Measurements from ENCODE around the gene OCIAD1.

The OCIAD1 gene

GRCh38 chr4:48896845-48897244 lies 66.0 kb downstream of the OCIAD1 start:
- Mint-ChIP-seq H3K9me3 (no peaks in the 10 kb centered on the region), H3K4me1 (ENCODE audit: low read depth) (peaks cover 37% of the 10 kb centered on the region), H3K27ac (peak overlapping the region; percentile 0), H3K27me3 (no peaks in the 10 kb centered on the region), H3K4me3 (no peak overlapping the region), H3K36me3 (ENCODE audit: low read depth) (peaks cover 92% of the 10 kb centered on the region)
- no peak for DNase-seq

GRCh38 chr4:48898733-48899431 lies 68.0 kb downstream of the OCIAD1 start:
- Mint-ChIP-seq H3K27me3 (no peaks in the 10 kb centered on the region), H3K9me3 (no peaks in the 10 kb centered on the region), H3K36me3 (ENCODE audit: low read depth) (peaks cover 90% of the 10 kb centered on the region), H3K27ac (peak overlapping the region; percentile 90), H3K4me1 (ENCODE audit: low read depth) (peaks cover 47% of the 10 kb centered on the region), H3K4me3 (peak overlapping the region; percentile 16)
- no peak for DNase-seq

GRCh38 chr4:48899432-48899749 lies 68.5 kb downstream of the OCIAD1 start:
- peak overlapping the region; percentile 90 for H3K27ac Mint-ChIP-seq
- DNase-seq = no peak
- peak overlapping the region; percentile 16 for H3K4me3 Mint-ChIP-seq
- H3K36me3 Mint-ChIP-seq (ENCODE audit: low read depth) = peaks cover 90% of the 10 kb centered on the region
- peaks cover 48% of the 10 kb centered on the region for H3K4me1 Mint-ChIP-seq (ENCODE audit: low read depth)
- H3K9me3 Mint-ChIP-seq = no peaks in the 10 kb centered on the region
- H3K27me3 Mint-ChIP-seq = no peaks in the 10 kb centered on the region

GRCh38 chr4:48899950-48900349 lies 69.1 kb downstream of the OCIAD1 start:
- H3K4me1 Mint-ChIP-seq (ENCODE audit: low read depth) = peaks cover 50% of the 10 kb centered on the region
- DNase-seq = no peak
- H3K36me3 Mint-ChIP-seq (ENCODE audit: low read depth) = peaks cover 88% of the 10 kb centered on the region
- H3K4me3 Mint-ChIP-seq = peak overlapping the region; percentile 16
- H3K27me3 Mint-ChIP-seq = no peaks in the 10 kb centered on the region
- H3K27ac Mint-ChIP-seq = peak overlapping the region; percentile 90
- no peaks in the 10 kb centered on the region for H3K9me3 Mint-ChIP-seq

GRCh38 chr4:48901196-48901595 lies 70.3 kb downstream of the OCIAD1 start:
- H3K4me3 Mint-ChIP-seq = no peak overlapping the region
- DNase-seq = no peak
- peaks cover 80% of the 10 kb centered on the region for H3K36me3 Mint-ChIP-seq (ENCODE audit: low read depth)
- H3K27ac Mint-ChIP-seq = no peak overlapping the region
- no peaks in the 10 kb centered on the region for H3K9me3 Mint-ChIP-seq
- no peaks in the 10 kb centered on the region for H3K27me3 Mint-ChIP-seq
- peaks cover 59% of the 10 kb centered on the region for H3K4me1 Mint-ChIP-seq (ENCODE audit: low read depth)

GRCh38 chr4:48902266-48902665 lies 71.4 kb downstream of the OCIAD1 start:
- no peak overlapping the region for H3K27ac Mint-ChIP-seq
- no peak for DNase-seq
- peaks cover 67% of the 10 kb centered on the region for H3K4me1 Mint-ChIP-seq (ENCODE audit: low read depth)
- no peak overlapping the region for H3K4me3 Mint-ChIP-seq
- no peaks in the 10 kb centered on the region for H3K9me3 Mint-ChIP-seq
- no peaks in the 10 kb centered on the region for H3K27me3 Mint-ChIP-seq
- H3K36me3 Mint-ChIP-seq (ENCODE audit: low read depth) = peaks cover 72% of the 10 kb centered on the region

- Mint-ChIP-seq H3K4me1 (ENCODE audit: low read depth) (peaks cover 72% of the 10 kb centered on the region), H3K4me3 (no peak overlapping the region), H3K27ac (no peak overlapping the region), H3K36me3 (ENCODE audit: low read depth) (peaks cover 53% of the 10 kb centered on the region), H3K9me3 (no peaks in the 10 kb centered on the region), H3K27me3 (no peaks in the 10 kb centered on the region)
- DNase-seq = no peak
These were observed 73.2 kb downstream of the OCIAD1 start for GRCh38 chr4:48904101-48904500.

GRCh38 chr4:48904541-48905142 lies 73.8 kb downstream of the OCIAD1 start:
- no peaks in the 10 kb centered on the region for H3K27me3 Mint-ChIP-seq
- H3K27ac Mint-ChIP-seq = peak overlapping the region; percentile 90
- peaks cover 48% of the 10 kb centered on the region for H3K36me3 Mint-ChIP-seq (ENCODE audit: low read depth)
- H3K4me1 Mint-ChIP-seq (ENCODE audit: low read depth) = peaks cover 72% of the 10 kb centered on the region
- H3K4me3 Mint-ChIP-seq = peak overlapping the region; percentile 88
- no peak for DNase-seq
- no peaks in the 10 kb centered on the region for H3K9me3 Mint-ChIP-seq

GRCh38 chr4:48905363-48906015 lies 74.6 kb downstream of the OCIAD1 start:
- H3K27ac Mint-ChIP-seq = peak overlapping the region; percentile 90
- H3K4me3 Mint-ChIP-seq = peak overlapping the region; percentile 88
- H3K9me3 Mint-ChIP-seq = no peaks in the 10 kb centered on the region
- H3K36me3 Mint-ChIP-seq (ENCODE audit: low read depth) = peaks cover 41% of the 10 kb centered on the region
- peaks cover 69% of the 10 kb centered on the region for H3K4me1 Mint-ChIP-seq (ENCODE audit: low read depth)
- DNase-seq = no peak
- H3K27me3 Mint-ChIP-seq = no peaks in the 10 kb centered on the region

GRCh38 chr4:48906206-48907173 lies 75.6 kb downstream of the OCIAD1 start, which contains the start of gene OCIAD2:
Gene OCIAD2, minus strand, starts transcription at chr4:48906774. Its CDS starts 2,225 bp downstream, at chr4:48904549.
- no peaks in the 10 kb centered on the region for H3K27me3 Mint-ChIP-seq
- H3K36me3 Mint-ChIP-seq (ENCODE audit: low read depth) = peaks cover 31% of the 10 kb centered on the region
- peak within 1 kb of the TSS; percentile 93 for H3K27ac Mint-ChIP-seq
- H3K4me1 Mint-ChIP-seq (ENCODE audit: low read depth) = peaks cover 65% of the 10 kb centered on the region
- H3K9me3 Mint-ChIP-seq = no peaks in the 10 kb centered on the region
- DNase-seq = peak; percentile 83
- H3K4me3 Mint-ChIP-seq = peak within 1 kb of the TSS; percentile 88

- peak overlapping the region; percentile 29 for H3K27ac Mint-ChIP-seq
- no peak overlapping the region for H3K4me3 Mint-ChIP-seq
- H3K9me3 Mint-ChIP-seq = no peaks in the 10 kb centered on the region
- H3K27me3 Mint-ChIP-seq = no peaks in the 10 kb centered on the region
- DNase-seq = no peak
- H3K4me1 Mint-ChIP-seq (ENCODE audit: low read depth) = peaks cover 57% of the 10 kb centered on the region
- H3K36me3 Mint-ChIP-seq (ENCODE audit: low read depth) = peaks cover 19% of the 10 kb centered on the region
These were observed 77.0 kb downstream of the OCIAD1 start for GRCh38 chr4:48907706-48908477.

GRCh38 chr4:48908687-48909086 lies 77.8 kb downstream of the OCIAD1 start:
- no peak for DNase-seq
- no peak overlapping the region for H3K27ac Mint-ChIP-seq
- H3K9me3 Mint-ChIP-seq = no peaks in the 10 kb centered on the region
- H3K36me3 Mint-ChIP-seq (ENCODE audit: low read depth) = peaks cover 14% of the 10 kb centered on the region
- H3K4me3 Mint-ChIP-seq = no peak overlapping the region
- H3K4me1 Mint-ChIP-seq (ENCODE audit: low read depth) = peaks cover 60% of the 10 kb centered on the region
- no peaks in the 10 kb centered on the region for H3K27me3 Mint-ChIP-seq

GRCh38 chr4:48909697-48910096 lies 78.8 kb downstream of the OCIAD1 start:
- no peak overlapping the region for H3K4me3 Mint-ChIP-seq
- peak overlapping the region; percentile 73 for H3K27ac Mint-ChIP-seq
- H3K27me3 Mint-ChIP-seq = no peaks in the 10 kb centered on the region
- peak; percentile 58 for DNase-seq
- H3K4me1 Mint-ChIP-seq (ENCODE audit: low read depth) = peaks cover 61% of the 10 kb centered on the region
- no peaks in the 10 kb centered on the region for H3K9me3 Mint-ChIP-seq
- H3K36me3 Mint-ChIP-seq (ENCODE audit: low read depth) = peaks cover 7% of the 10 kb centered on the region

- Mint-ChIP-seq H3K27ac (no peak overlapping the region), H3K36me3 (ENCODE audit: low read depth) (peaks cover 6% of the 10 kb centered on the region), H3K4me3 (no peak overlapping the region), H3K9me3 (no peaks in the 10 kb centered on the region), H3K4me1 (ENCODE audit: low read depth) (peaks cover 52% of the 10 kb centered on the region), H3K27me3 (no peaks in the 10 kb centered on the region)
- no peak for DNase-seq
These were observed 79.6 kb downstream of the OCIAD1 start for GRCh38 chr4:48910511-48910910.

Data from activated T-cell treated with anti-CD3 and anti-CD28 coated beads, Interleukin-2, amount 50 U/mL, for 24 hours (primary cell).